Calu3 (cell line): ENCODE data around the gene PIK3AP1. TPM values are rescaled to one million over a fixed set of nuclear protein-coding genes. Genes with fewer than 3 reads are reported as not detected.

Experiments
- BruUV-seq: library from RNA; stranded (reverse); fragments of 400-500 nt; replicated peaks from 2 replicates; lab custom pipeline; 2021; lab: Mats Ljungman, UMichigan
- CTCF ChIA-PET: fragments of 300-600 bp; sonication (Branson Sonifier 250); formaldehyde crosslinking; loops from one replicate; lab custom pipeline; 2022; ENCODE audit warnings: antibody characterized with exemption; lab: Charles Lee
- DNase-seq: peaks from one replicate; pipeline ENCODE4 v3.0.0; 2022
- H3K27ac Mint-ChIP-seq: one replicate; pipeline ENCODE4 v1.8.0; 2022; ENCODE audit warnings: mixed read lengths; ENCODE audit not compliant: unreplicated experiment
- H3K27me3 Mint-ChIP-seq: one replicate; pipeline ENCODE4 v1.8.0; 2022; ENCODE audit warnings: mixed read lengths; ENCODE audit not compliant: unreplicated experiment
- H3K36me3 Mint-ChIP-seq: one replicate; pipeline ENCODE4 v1.8.0; 2022; ENCODE audit warnings: mild to moderate bottlenecking, moderate library complexity, mixed read lengths; ENCODE audit not compliant: insufficient read depth, unreplicated experiment
- H3K4me1 Mint-ChIP-seq: one replicate; pipeline ENCODE4 v1.8.0; 2022; ENCODE audit warnings: mild to moderate bottlenecking, low read depth, mixed read lengths; ENCODE audit not compliant: unreplicated experiment
- H3K4me3 Mint-ChIP-seq: one replicate; pipeline ENCODE4 v1.8.0; 2022; ENCODE audit warnings: mild to moderate bottlenecking, low read depth, moderate library complexity, mixed read lengths; ENCODE audit not compliant: unreplicated experiment
- H3K9me3 Mint-ChIP-seq: one replicate; pipeline ENCODE4 v1.8.0; 2022; ENCODE audit warnings: low read depth, mixed read lengths; ENCODE audit not compliant: unreplicated experiment
- intact Hi-C: fragments of 100-400 bp; cut with micrococcal nuclease; formaldehyde crosslinking; loops from one replicate; pipeline ENCODE4 v1.10.0; 2022; ENCODE audit not compliant: unreplicated experiment
- total RNA-seq: library from RNA; stranded (reverse); gene quantifications from 2 replicates; pipeline ENCODE4 v1.2.3, GENCODE V29; 2022
- TF ChIP-seq, protein P1 (sequence below): fragments of 200-600 bp; IDR thresholded peaks from one replicate; pipeline ENCODE4 v1.8.0; 2022; ENCODE audit warnings: antibody characterized with exemption; ENCODE audit not compliant: unreplicated experiment

The PIK3AP1 gene
- total RNA-seq, 1 experiment from 2014 or later, result 117 TPM

- no peak for DNase-seq
- intact Hi-C loops, result loop anchor here (5.0 kb wide), 1 partner anchor 85 kb away; no protein-coding TSS in a partner anchor
- TSS peak; percentile 83 for BruUV-seq
- Mint-ChIP-seq H3K4me1 (peaks cover 8% of the 10 kb centered on the region), H3K27ac (no peak overlapping the region), H3K9me3 (no peaks in the 10 kb centered on the region), H3K4me3 (no peak overlapping the region), H3K36me3 (peaks cover 46% of the 10 kb centered on the region), H3K27me3 (no peaks in the 10 kb centered on the region)
- TF ChIP-seq, protein P1, sequence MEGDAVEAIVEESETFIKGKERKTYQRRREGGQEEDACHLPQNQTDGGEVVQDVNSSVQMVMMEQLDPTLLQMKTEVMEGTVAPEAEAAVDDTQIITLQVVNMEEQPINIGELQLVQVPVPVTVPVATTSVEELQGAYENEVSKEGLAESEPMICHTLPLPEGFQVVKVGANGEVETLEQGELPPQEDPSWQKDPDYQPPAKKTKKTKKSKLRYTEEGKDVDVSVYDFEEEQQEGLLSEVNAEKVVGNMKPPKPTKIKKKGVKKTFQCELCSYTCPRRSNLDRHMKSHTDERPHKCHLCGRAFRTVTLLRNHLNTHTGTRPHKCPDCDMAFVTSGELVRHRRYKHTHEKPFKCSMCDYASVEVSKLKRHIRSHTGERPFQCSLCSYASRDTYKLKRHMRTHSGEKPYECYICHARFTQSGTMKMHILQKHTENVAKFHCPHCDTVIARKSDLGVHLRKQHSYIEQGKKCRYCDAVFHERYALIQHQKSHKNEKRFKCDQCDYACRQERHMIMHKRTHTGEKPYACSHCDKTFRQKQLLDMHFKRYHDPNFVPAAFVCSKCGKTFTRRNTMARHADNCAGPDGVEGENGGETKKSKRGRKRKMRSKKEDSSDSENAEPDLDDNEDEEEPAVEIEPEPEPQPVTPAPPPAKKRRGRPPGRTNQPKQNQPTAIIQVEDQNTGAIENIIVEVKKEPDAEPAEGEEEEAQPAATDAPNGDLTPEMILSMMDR, result no peak
- CTCF ChIA-PET, result no interaction called here
Measured at GRCh38 chr10:96587264-96588059, 132.9 kb downstream of the PIK3AP1 start.

DNA sequence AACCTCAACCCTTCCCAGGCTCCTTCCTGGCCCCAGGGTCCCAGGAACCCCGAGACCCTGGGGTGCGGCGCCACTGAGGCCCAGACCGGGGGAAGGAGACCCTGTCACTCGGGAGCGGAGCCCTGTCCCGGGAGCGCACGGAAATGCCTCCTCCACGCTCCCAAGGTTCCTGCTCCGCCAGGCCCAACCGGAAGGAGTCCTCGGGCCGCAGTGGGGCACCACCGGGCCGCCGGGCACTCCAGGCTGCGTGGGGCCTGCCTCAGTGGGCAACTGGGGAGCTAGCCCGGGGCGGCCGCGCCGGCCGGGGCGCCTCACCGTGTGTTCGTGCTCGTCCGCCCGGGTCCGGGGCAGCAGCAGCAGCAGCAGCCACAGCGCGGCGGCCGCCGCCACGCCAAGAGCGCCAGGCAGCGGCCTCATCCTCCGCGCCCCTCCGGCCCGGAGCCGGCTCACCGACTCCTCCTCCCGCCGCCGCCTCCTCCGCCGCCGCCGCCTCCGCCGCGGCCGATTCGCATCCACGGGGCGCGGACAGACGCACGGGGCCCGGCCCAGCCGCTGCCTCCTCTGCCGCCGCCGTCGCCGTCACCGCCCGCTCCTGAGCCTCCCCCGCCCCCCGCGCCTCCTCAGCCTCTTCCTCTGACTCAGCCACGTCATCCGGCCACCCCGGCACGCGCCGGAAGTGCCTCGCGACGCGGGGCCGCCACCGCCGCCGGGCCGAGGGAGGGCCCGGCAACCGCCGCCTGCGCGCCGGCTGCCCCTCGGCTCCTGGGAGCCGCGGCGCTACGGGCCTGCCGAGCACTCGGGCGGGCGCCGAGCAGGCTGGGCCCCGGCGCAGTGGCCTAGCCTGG lies 133.7 kb downstream of the PIK3AP1 start, which contains the start of gene TM9SF3:
TM9SF3 (minus strand) TSS at position 594 of the 845 bp plus-strand sequence; CDS start at position 417, 177 bp downstream.
- Mint-ChIP-seq H3K27ac (peak within 1 kb of the TSS; percentile 93), H3K4me3 (no peak within 1 kb of the TSS), H3K9me3 (no peaks in the 10 kb centered on the region), H3K27me3 (no peaks in the 10 kb centered on the region), H3K36me3 (peaks cover 42% of the 10 kb centered on the region), H3K4me1 (peaks cover 8% of the 10 kb centered on the region)
- intact Hi-C loops, result loop anchor here (5.0 kb wide), 1 partner anchor 86 kb away; no protein-coding TSS in a partner anchor
- BruUV-seq, result no TSS peak
- peak; percentile 88 for DNase-seq
- CTCF ChIA-PET, result no interaction called here
- TF ChIP-seq, protein P1, result no peak

DNA sequence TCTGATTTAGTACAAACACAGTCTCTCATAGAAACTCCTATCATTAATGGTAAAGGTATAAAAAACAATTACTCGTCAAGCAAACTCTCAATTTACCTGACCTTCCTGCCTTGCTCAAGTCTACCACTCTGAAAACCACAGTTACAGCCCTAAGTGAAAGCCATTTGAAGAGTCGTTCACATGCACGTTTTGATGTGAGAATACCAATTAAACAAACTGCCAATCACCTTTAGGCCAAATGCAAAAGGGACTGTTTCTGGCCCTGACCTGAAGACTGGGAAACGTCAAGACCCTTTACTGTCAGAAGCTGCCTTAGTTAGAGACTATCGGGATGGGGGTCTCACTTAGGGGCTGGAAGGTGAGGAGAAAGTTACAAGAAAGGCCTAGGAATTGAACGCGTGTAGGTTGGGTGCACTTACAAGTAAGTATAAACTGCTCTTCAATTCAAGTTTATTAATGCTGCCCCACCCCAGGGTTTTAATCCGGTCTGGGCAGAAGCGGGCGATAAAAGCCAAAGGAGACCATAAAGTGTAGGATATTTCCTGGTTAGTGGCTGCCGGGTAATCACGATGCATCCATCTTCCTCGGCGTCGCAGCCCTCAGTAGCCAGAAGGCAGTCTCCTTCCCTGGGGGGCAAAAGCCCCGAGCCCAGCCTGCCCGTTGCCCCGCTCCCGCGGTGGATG lies 134.4 kb downstream of the PIK3AP1 start:
- Mint-ChIP-seq H3K27ac (peak overlapping the region; percentile 93), H3K27me3 (no peaks in the 10 kb centered on the region), H3K4me3 (no peak overlapping the region)

More for the DNA sequence above, 134.4 kb downstream of the PIK3AP1 start:
- no TSS peak for BruUV-seq
- CTCF ChIA-PET, result no interaction called here
- Mint-ChIP-seq H3K4me1 (peaks cover 9% of the 10 kb centered on the region), H3K36me3 (peaks cover 35% of the 10 kb centered on the region), H3K9me3 (no peaks in the 10 kb centered on the region)
- DNase-seq, result no peak
- intact Hi-C loops, result loop anchor here (5.0 kb wide), 1 partner anchor 86 kb away; no protein-coding TSS in a partner anchor
- TF ChIP-seq, protein P1, result no peak
